Neural cell (in vitro differentiated cells): Measurements from ENCODE around the gene PUSL1. TPM values are rescaled to one million over a fixed set of nuclear protein-coding genes. Genes with fewer than 3 reads are reported as not detected.

Experiments used
- H2AFZ ChIP-seq: fragments of 200-600, 300-800 bp; sonication (generic), shearing (Covaris generic); 2 replicates; pipeline ENCODE4 v1.6.0; 2014; ENCODE audit warnings: low read depth, mild to moderate bottlenecking, antibody characterized with exemption, low read length, moderate library complexity
- H3F3A ChIP-seq: fragments of 200-600 bp; shearing (Covaris generic); 2 replicates; pipeline ENCODE4 v1.6.1; 2016; ENCODE audit warnings: mild to moderate bottlenecking, moderate library complexity, mixed read lengths, antibody characterized with exemption, low read length; ENCODE audit not compliant: insufficient read depth, poor library complexity, severe bottlenecking
- H3K27ac ChIP-seq: fragments of 200-600, 300-800 bp; sonication (generic), shearing (Covaris generic); 2 replicates; pipeline ENCODE4 v1.5.1; 2014; ENCODE audit warnings: mild to moderate bottlenecking, low read length, moderate library complexity
- H3K27me3 ChIP-seq: fragments of 300-800, 200-600 bp; sonication (generic), shearing (Covaris generic); 2 replicates; pipeline ENCODE4 v1.6.0; 2014; ENCODE audit warnings: mild to moderate bottlenecking, low read depth, low read length, moderate library complexity; ENCODE audit not compliant: insufficient read depth
- H3K36me3 ChIP-seq: fragments of 300-800, 200-600 bp; sonication (generic), shearing (Covaris generic); 2 replicates; pipeline ENCODE4 v1.5.1; 2014; ENCODE audit warnings: mild to moderate bottlenecking, antibody characterized with exemption, low read length, moderate library complexity; ENCODE audit not compliant: insufficient read depth
- H3K4me2 ChIP-seq: fragments of 300-800, 200-600 bp; sonication (generic), shearing (Covaris generic); 2 replicates; pipeline ENCODE4 v1.6.0; 2014; ENCODE audit warnings: mild to moderate bottlenecking, low read length
- H3K4me3 ChIP-seq: fragments of 300-800, 200-600 bp; sonication (generic), shearing (Covaris generic); 2 replicates; pipeline ENCODE4 v1.5.1; 2014; ENCODE audit warnings: mild to moderate bottlenecking, low read length, moderate library complexity
- H3K79me2 ChIP-seq: fragments of 200-600 bp; shearing (Covaris generic); replicated peaks from 2 replicates; pipeline ENCODE4 v1.6.0; 2014; ENCODE audit warnings: mild to moderate bottlenecking, low read length, moderate library complexity; ENCODE audit not compliant: insufficient read depth
- H3K9ac ChIP-seq: fragments of 300-800, 200-600 bp; sonication (generic), shearing (Covaris generic); 2 replicates; pipeline ENCODE4 v1.6.1; 2016; ENCODE audit warnings: mild to moderate bottlenecking, low read length, mixed read lengths
- H3K9me2 ChIP-seq: fragments of 200-600 bp; shearing (Covaris generic); 2 replicates; pipeline ENCODE4 v1.6.1; 2016; ENCODE audit warnings: mild to moderate bottlenecking, low read length, mixed read lengths; ENCODE audit not compliant: insufficient read depth
- H3K9me3 ChIP-seq: fragments of 200-600, 300-800 bp; sonication (generic), shearing (Covaris generic); 2 replicates; pipeline ENCODE4 v1.6.1; 2016; ENCODE audit warnings: mild to moderate bottlenecking, mixed run types, low read length, moderate library complexity, mixed read lengths
- H4K20me1 ChIP-seq: fragments of 200-600 bp; shearing (Covaris generic); 2 replicates; pipeline ENCODE4 v1.6.1; 2016; ENCODE audit warnings: mild to moderate bottlenecking, mixed run types; ENCODE audit not compliant: insufficient read depth
- CTCF ChIP-seq: fragments of 450-650 bp; IDR thresholded peaks from 2 replicates; pipeline ENCODE4 v1.5.1; 2014; ENCODE audit warnings: antibody characterized with exemption, mild to moderate bottlenecking, moderate library complexity; ENCODE audit not compliant: poor library complexity, severe bottlenecking
- EP300 ChIP-seq: fragments of 450-650 bp; conservative IDR thresholded peaks from 2 replicates; pipeline ENCODE4 v1.6.1; 2014; ENCODE audit warnings: antibody characterized with exemption, mild to moderate bottlenecking, moderate library complexity; ENCODE audit not compliant: poor library complexity, severe bottlenecking
- EZH2 ChIP-seq: fragments of 200-600, 300-800 bp; shearing (Covaris generic), sonication (generic); IDR thresholded peaks from 2 replicates; pipeline ENCODE4 v1.6.1; 2014; ENCODE audit warnings: antibody characterized with exemption, low read length, borderline replicate concordance, mild to moderate bottlenecking; ENCODE audit not compliant: insufficient read depth, poor library complexity, severe bottlenecking
- MXI1 ChIP-seq: fragments of 450-650 bp; conservative IDR thresholded peaks from 2 replicates; pipeline ENCODE4 v1.6.1; 2014; ENCODE audit warnings: antibody characterized with exemption, mild to moderate bottlenecking; ENCODE audit not compliant: poor library complexity, severe bottlenecking
- POLR2AphosphoS5 ChIP-seq: IDR thresholded peaks from 2 replicates; pipeline ENCODE4 v1.6.1; 2012
- RAD21 ChIP-seq: fragments of 450-650 bp; conservative IDR thresholded peaks from 2 replicates; pipeline ENCODE4 v1.6.1; 2014; ENCODE audit warnings: antibody characterized with exemption, mild to moderate bottlenecking, moderate library complexity
- REST ChIP-seq: IDR thresholded peaks from 2 replicates; pipeline ENCODE4 v1.6.1; 2012; ENCODE audit warnings: borderline replicate concordance
- SMC3 ChIP-seq: fragments of 450-650 bp; conservative IDR thresholded peaks from 2 replicates; pipeline ENCODE4 v1.6.1; 2014; ENCODE audit warnings: antibody characterized with exemption, mild to moderate bottlenecking, moderate library complexity; ENCODE audit not compliant: poor library complexity
- TAF1 ChIP-seq: IDR thresholded peaks from 2 replicates; pipeline ENCODE4 v1.6.1; 2012; ENCODE audit warnings: low read depth
- polyA plus RNA-seq: library from polyadenylated mRNA; depleted of rRNA; stranded (reverse); fragments of >200 nt; gene quantifications from 2 replicates; pipeline ENCODE4 v1.2.3, GENCODE V29; 2014

Gene PUSL1
- polyA plus RNA-seq, 1 donor from 2014 or later = 25.0 TPM

DNA sequence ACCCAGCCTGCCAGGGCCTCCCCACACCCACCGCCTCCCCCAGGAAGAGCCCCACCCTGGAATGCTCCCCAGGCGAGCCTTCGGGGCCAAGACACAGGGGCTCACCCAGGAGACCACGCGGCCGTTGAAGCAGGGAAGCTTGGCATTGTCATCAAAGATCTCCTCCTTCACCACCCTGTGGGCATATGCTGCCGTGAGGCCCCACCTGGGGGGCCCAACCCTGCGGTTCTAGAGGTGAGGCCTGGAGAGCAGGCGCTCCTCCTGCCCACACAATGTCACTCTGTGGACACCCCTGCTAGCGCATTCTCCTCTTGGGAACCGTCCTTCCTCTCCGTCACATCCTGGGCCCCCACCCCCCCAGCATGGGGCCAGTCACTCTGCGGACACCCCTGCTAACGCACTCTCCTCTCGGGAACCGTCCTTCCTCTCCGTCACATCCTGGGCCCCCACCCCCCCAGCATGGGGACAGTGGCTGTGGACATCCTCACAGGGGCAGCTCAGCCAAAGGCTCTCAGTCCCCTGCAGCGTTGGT is 34.3 kb downstream of the PUSL1 start:
- Histone ChIP-seq H3K9me3 (no peaks in the 10 kb centered on the region), H3K9me2 (no peaks in the 10 kb centered on the region), H3K27me3 (no peaks in the 10 kb centered on the region), H3K79me2 (peaks cover 5% of the 10 kb centered on the region), H3K4me3 (no peak overlapping the region), H4K20me1 (peaks cover 9% of the 10 kb centered on the region), H3F3A (no peaks in the 10 kb centered on the region), H3K36me3 (no peaks in the 10 kb centered on the region), H3K27ac (no peak overlapping the region), H3K9ac (no peak overlapping the region), H2AFZ (no peak overlapping the region), H3K4me2 (no peak overlapping the region)
- TF ChIP-seq RAD21 = no peak
- no peak for TF ChIP-seq EP300
- no peak for TF ChIP-seq EZH2
- no peak for TF ChIP-seq SMC3
- TF ChIP-seq CTCF = no peak
- no peak for TF ChIP-seq TAF1
- no peak for TF ChIP-seq REST
- no peak for TF ChIP-seq MXI1
- no peak for TF ChIP-seq POLR2AphosphoS5

DNA sequence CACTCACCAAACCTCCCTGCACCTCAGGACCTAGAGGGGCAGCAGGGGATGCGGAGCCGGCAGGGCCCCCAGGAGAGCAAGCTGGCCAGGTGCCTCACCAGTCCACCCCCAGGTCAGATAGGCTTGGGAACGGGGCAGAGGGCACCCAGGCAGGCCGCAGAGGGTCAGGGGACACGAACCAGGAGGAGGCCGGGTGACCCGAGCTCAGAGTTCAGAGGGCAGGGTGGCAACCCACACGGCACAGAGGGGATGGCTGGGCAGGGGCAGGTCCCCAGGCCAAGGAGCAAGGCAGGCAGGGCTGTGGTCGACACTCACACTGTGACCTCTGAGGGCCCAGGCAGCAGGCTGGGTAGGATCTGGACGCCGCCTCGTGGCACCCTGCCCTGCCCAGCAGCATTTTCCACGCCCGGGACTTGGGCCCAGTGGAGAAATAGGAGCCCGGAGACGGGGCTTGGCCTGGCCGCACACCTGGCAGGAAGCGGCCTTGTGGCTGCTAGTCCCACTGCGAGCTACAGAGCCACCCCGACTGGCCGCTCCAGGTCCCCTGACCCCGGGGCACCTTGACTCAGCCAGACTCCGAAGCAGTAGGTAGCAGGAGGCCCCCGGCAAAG is 35.5 kb downstream of the PUSL1 start:
- Histone ChIP-seq H3K4me2 (no peak overlapping the region), H3K4me3 (no peak overlapping the region), H3K27ac (no peak overlapping the region), H4K20me1 (peaks cover 13% of the 10 kb centered on the region), H3K9me3 (no peaks in the 10 kb centered on the region), H3K27me3 (no peaks in the 10 kb centered on the region), H3K36me3 (no peaks in the 10 kb centered on the region), H3F3A (no peaks in the 10 kb centered on the region), H3K9ac (no peak overlapping the region), H2AFZ (no peak overlapping the region), H3K79me2 (peaks cover 12% of the 10 kb centered on the region), H3K9me2 (no peaks in the 10 kb centered on the region)
- TF ChIP-seq MXI1 = no peak
- TF ChIP-seq EZH2 = no peak
- TF ChIP-seq TAF1 = no peak
- TF ChIP-seq RAD21 = no peak
- no peak for TF ChIP-seq EP300
- no peak for TF ChIP-seq REST
- TF ChIP-seq SMC3 = no peak
- TF ChIP-seq POLR2AphosphoS5 = no peak
- TF ChIP-seq CTCF = no peak
